HepG2 (cell line): ENCODE results near the gene GRM1. TPM values are rescaled to one million over a fixed set of nuclear protein-coding genes. Genes with fewer than 3 reads are reported as not detected.
"Not testable (repeated sequence)": the region's sequence is repeated elsewhere in the genome, so short reads cannot be mapped to it uniquely, and the experiment has no call there.

Source experiments
- ATAC-seq: fragments of 200-7000 bp; cut with Tn5 transposase; 3 replicates; pipeline ENCODE4 v1.9.1; 2020; ENCODE audit warnings: mild to moderate bottlenecking, moderate library complexity
- BruUV-seq: library from RNA; stranded (reverse); fragments of 400-500 nt; replicated peaks from 2 replicates; lab custom pipeline; 2021; lab: Mats Ljungman, UMichigan
- CTCF ChIA-PET: fragments of 300-600 bp; formaldehyde crosslinking; extraction: SDS; loops from one replicate; lab custom pipeline; 2021; ENCODE audit warnings: low total read pairs, inconsistent platforms, low intra/inter-chr PET ratio; lab: Yijun Ruan, JAX
- POLR2A ChIA-PET: fragments of 350-600 bp; sonication (Branson Sonifier 250); formaldehyde crosslinking; loops from one replicate; lab custom pipeline; 2020; ENCODE audit warnings: antibody characterized with exemption, inconsistent platforms; lab: Yijun Ruan, JAX
- DNase-seq: peaks from one replicate; pipeline ENCODE4 v3.0.0-alpha.2; 2015; ENCODE audit warnings: low spot score
- FAIRE-seq: peaks from 3 replicates; lab custom pipeline; 2011; peaks lifted over from hg19 to GRCh38; lab: Jason Lieb, UNC
- H2AFZ ChIP-seq: one replicate; pipeline ENCODE4 v1.6.1; 2011; ENCODE audit warnings: low read length, inconsistent platforms
- H3K27ac ChIP-seq: fragments of 300-600 bp; 3 replicates; pipeline ENCODE4 v1.8.0; 2011; ENCODE audit warnings: mixed run types, mild to moderate bottlenecking, mixed read lengths, low read length, inconsistent platforms; ENCODE audit not compliant: insufficient read depth; ENCODE audit errors: extremely low read length
- H3K27me3 ChIP-seq, 2 experiments: fragments of 200-600 bp in 1 of 2; 2 replicates in 1 of 2; 3 replicates in 1 of 2; pipeline versions ENCODE4 v1.6.0 to v1.8.0; 2011; ENCODE audit warnings: low read length in 2 of 2, mild to moderate bottlenecking in 2 of 2, moderate library complexity in 2 of 2, inconsistent platforms in 1 of 2; ENCODE audit not compliant: insufficient read depth in 2 of 2, control insufficient read depth in 1 of 2
- H3K36me3 ChIP-seq, 2 experiments: fragments of 200-600 bp in 1 of 2; replicated peaks in 1 of 2; 2 replicates in 1 of 2; 3 replicates in 1 of 2; pipeline versions ENCODE4 v1.5.1 to v1.8.0; 2011; ENCODE audit warnings: low read length in 2 of 2, inconsistent platforms in 1 of 2; ENCODE audit not compliant: insufficient read depth in 2 of 2, control insufficient read depth in 1 of 2
- H3K4me1 ChIP-seq: 2 replicates; pipeline ENCODE4 v1.5.1; 2012; ENCODE audit warnings: low read length, inconsistent platforms; ENCODE audit not compliant: insufficient read depth
- H3K4me2 ChIP-seq: 2 replicates; pipeline ENCODE4 v1.6.0; 2011; ENCODE audit warnings: low read depth, low read length, inconsistent platforms
- H3K4me3 ChIP-seq, 3 experiments: fragments of 200-600 bp in 1 of 3; sonication (generic), shearing (Covaris generic) in 1 of 3; replicated peaks in 1 of 3; 2 replicates each; pipeline ENCODE4 v1.5.1; 2011 to 2016; ENCODE audit warnings: low read length in 3 of 3, inconsistent platforms in 2 of 3, low read depth in 2 of 3, mild to moderate bottlenecking in 2 of 3, control low read depth in 1 of 3, mixed read lengths in 1 of 3; ENCODE audit not compliant: insufficient read depth in 1 of 3
- H3K79me2 ChIP-seq: one replicate; pipeline ENCODE4 v1.6.1; 2011; ENCODE audit warnings: low read length, inconsistent platforms; ENCODE audit not compliant: insufficient read depth
- H3K9ac ChIP-seq: 2 replicates; pipeline ENCODE4 v1.6.0; 2011; ENCODE audit warnings: mild to moderate bottlenecking, low read depth, low read length, inconsistent platforms; ENCODE audit not compliant: insufficient read depth
- H3K9me3 ChIP-seq: 2 replicates; pipeline ENCODE4 v1.5.1; 2012; ENCODE audit warnings: mild to moderate bottlenecking, low read length
- H4K20me1 ChIP-seq: 2 replicates; pipeline ENCODE4 v1.6.0; 2011; ENCODE audit warnings: inconsistent platforms, mild to moderate bottlenecking, low read length, moderate library complexity; ENCODE audit not compliant: insufficient read depth
- BCL6 ChIP-seq: IDR thresholded peaks from 2 replicates; pipeline ENCODE4 v1.6.1; 2016; ENCODE audit warnings: missing genetic modification reagents, missing compliant biosample characterization
- MEIS2 ChIP-seq: sonication (generic); formaldehyde crosslinking; IDR thresholded peaks from 2 replicates; pipeline ENCODE4 v1.9.0; 2021; ENCODE audit warnings: mild to moderate bottlenecking, missing genetic modification reagents
- NR1H2 ChIP-seq: sonication (generic); formaldehyde crosslinking; IDR thresholded peaks from 2 replicates; pipeline ENCODE4 v1.8.1; 2022; ENCODE audit warnings: low read depth, missing genetic modification reagents, borderline replicate concordance
- ZNF276 ChIP-seq: sonication (generic); formaldehyde crosslinking; IDR thresholded peaks from 2 replicates; pipeline ENCODE4 v1.4.0; 2020; ENCODE audit warnings: mild to moderate bottlenecking, low read depth, missing genetic modification reagents
- WGBS: methylation state at CpG from one replicate; pipeline ENCODE4 v1.1.6; 2017; ENCODE audit warnings: low lambda C conversion rate; 5-methylcytosine and 5-hydroxymethylcytosine counted together
- in situ Hi-C: cut with HindIII; loops from 2 replicates; pipeline ENCODE4 v1.10.0; 2017; ENCODE audit warnings: low pct_unique_long_range_greater_than_20kb; ENCODE audit not compliant: extremely low pct_ligation_motif_present
- intact Hi-C: fragments of 100-400 bp; cut with micrococcal nuclease; formaldehyde crosslinking; loops from one replicate; pipeline ENCODE4 v1.10.0; 2022; ENCODE audit not compliant: unreplicated experiment
- polyA plus RNA-seq, 8 experiments: library from polyadenylated mRNA; depleted of rRNA in 3 of 8; stranded (reverse) in 7 of 8; unstranded in 1 of 8; fragments of >200 nt; fragmentation: Illumina TruSeq in 4 of 8; extraction: Trizol in 4 of 8; gene quantifications; 2 replicates each; pipeline versions ENCODE4 v1.2.1 to v1.2.3, GENCODE V29; 2011 to 2016; ENCODE audit warnings: low read depth in 4 of 8, missing spikeins in 1 of 8, mixed read lengths in 1 of 8; ENCODE audit not compliant: insufficient read depth in 1 of 8
- total RNA-seq, 5 experiments: library from RNA; depleted of rRNA; stranded (reverse); fragments of >200 nt; fragmentation: Illumina TruSeq; extraction: Trizol; gene quantifications; 2 replicates each; pipeline ENCODE4 v1.2.3, GENCODE V29; 2016; ENCODE audit warnings: low read depth in 1 of 5
- TF ChIP-seq, protein P1 (sequence below): sonication (generic); formaldehyde crosslinking; IDR thresholded peaks from 2 replicates; pipeline ENCODE4 v1.8.0; 2022; ENCODE audit warnings: low read depth, missing genetic modification reagents
- TF ChIP-seq, protein P2 (sequence below): IDR thresholded peaks from 2 replicates; pipeline ENCODE4 v1.6.1; 2016; ENCODE audit warnings: missing biosample characterization, missing genetic modification reagents, low read depth
- TF ChIP-seq, protein P3 (sequence below): sonication (generic); formaldehyde crosslinking; IDR thresholded peaks from 2 replicates; pipeline ENCODE4 v1.8.1; 2023; ENCODE audit warnings: mild to moderate bottlenecking, inconsistent platforms, moderate library complexity, missing genetic modification reagents, borderline replicate concordance

Gene GRM1
- total and polyA plus RNA-seq, 2 of the 13 experiments (the other 11 are each of a cell fraction or from before 2014, with no cell fraction given): 0.09 TPM; not detected in 1

DNA sequence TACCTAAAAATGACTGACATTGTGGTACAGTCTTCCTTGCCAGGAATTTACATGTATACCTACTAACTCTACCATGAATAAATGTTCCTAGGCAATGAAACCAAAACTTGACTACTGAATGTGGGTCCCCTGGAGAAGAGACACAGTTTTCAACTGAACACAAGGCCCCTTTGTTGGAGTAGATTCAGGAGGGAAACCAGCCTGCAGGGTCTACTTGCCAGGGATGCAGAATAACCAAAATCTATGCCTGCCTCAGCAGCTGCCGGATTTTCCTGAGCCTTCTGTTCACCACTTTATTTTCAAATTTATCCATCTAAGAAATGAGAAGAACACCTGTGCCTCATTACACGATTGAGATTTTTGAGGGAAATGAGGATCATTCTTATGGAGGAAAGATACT, 211.9 kb downstream of the GRM1 start:
- POLR2A ChIA-PET: no interaction called here
- Histone ChIP-seq H3K27me3 (no peaks in the 10 kb centered on the region), H3K4me1 (no peaks in the 10 kb centered on the region), H3K4me3 (no peak overlapping the region), H4K20me1 (no peaks in the 10 kb centered on the region; the same call in 1 of the 2 replicates), H3K36me3 (no peaks in the 10 kb centered on the region), H3K79me2 (no peaks in the 10 kb centered on the region), H2AFZ (no peak overlapping the region), H3K27ac (no peak overlapping the region), H3K9me3 (no peaks in the 10 kb centered on the region), H3K4me2 (no peak overlapping the region), H3K9ac (no peak overlapping the region)
- in situ Hi-C loops: no loop called here
- TF ChIP-seq, protein P1, sequence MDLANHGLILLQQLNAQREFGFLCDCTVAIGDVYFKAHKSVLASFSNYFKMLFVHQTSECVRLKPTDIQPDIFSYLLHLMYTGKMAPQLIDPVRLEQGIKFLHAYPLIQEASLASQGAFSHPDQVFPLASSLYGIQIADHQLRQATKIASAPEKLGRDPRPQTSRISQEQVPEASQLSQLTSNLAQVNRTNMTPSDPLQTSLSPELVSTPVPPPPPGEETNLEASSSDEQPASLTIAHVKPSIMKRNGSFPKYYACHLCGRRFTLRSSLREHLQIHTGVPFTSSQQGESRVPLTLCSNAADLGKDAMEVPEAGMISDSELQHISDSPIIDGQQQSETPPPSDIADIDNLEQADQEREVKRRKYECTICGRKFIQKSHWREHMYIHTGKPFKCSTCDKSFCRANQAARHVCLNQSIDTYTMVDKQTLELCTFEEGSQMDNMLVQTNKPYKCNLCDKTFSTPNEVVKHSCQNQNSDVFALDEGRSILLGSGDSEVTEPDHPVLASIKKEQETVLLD (CRISPR knock-in tag): no peak
- TF ChIP-seq BCL6 (CRISPR knock-in tag) (no peak), NR1H2 (CRISPR knock-in tag) (no peak), ZNF276 (CRISPR knock-in tag) (no peak), MEIS2 (CRISPR knock-in tag) (no peak)
- TF ChIP-seq, protein P2, sequence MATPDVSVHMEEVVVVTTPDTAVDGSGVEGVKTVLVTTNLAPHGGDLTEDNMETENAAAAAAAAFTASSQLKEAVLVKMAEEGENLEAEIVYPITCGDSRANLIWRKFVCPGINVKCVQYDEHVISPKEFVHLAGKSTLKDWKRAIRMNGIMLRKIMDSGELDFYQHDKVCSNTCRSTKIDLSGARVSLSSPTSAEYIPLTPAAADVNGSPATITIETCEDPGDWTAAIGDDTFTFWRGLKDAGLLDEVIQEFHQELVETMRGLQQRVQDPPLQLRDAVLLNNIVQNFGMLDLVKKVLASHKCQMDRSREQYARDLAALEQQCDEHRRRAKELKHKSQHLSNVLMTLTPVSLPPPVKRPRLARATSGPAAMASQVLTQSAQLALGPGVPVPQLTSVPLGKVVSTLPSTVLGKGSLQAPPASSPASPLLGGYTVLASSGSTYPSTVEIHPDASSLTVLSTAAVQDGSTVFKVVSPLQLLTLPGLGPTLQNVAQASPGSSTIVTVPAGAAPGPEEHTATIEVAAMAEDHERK: no peak
- TF ChIP-seq, protein P3, sequence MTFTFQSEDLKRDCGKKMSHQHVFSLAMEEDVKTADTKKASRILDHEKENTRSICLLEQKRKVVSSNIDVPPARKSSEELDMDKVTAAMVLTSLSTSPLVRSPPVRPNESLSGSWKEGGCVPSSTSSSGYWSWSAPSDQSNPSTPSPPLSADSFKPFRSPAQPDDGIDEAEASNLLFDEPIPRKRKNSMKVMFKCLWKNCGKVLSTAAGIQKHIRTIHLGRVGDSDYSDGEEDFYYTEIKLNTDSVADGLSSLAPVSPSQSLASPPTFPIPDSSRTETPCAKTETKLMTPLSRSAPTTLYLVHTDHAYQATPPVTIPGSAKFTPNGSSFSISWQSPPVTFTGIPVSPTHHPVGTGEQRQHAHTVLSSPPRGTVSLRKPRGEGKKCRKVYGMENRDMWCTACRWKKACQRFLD (CRISPR knock-in tag): no peak
- intact Hi-C loops: no loop called here
- CTCF ChIA-PET: no interaction called here
- 5% methylated on average over 2 of the region's 2 CpGs for WGBS
- DNase-seq (no peak), FAIRE-seq (no peak), ATAC-seq (no peak)
- no TSS peak for BruUV-seq

DNA sequence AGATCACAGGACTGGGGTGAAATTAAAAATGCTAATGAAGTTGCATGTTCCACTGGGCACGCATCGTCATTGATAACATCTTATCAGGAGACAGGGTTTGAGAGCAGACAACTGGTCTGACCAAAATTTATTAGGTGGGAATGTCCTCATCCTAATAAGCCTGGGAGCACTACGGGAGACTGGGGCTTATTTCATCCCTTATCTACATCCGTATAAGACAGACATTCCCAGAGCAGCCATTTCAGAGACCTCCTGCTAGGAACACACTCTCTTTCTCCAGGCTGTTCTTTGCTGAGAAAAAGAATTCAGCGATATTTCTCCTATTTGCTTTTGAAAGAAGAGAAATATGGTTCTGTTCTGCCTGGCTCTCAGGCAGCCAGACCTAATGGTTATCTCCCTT, 214.8 kb downstream of the GRM1 start:
- H3K36me3 ChIP-seq, BruUV-seq, H3K9ac ChIP-seq, H3K9me3 ChIP-seq, H3K4me1 ChIP-seq, H3K27me3 ChIP-seq, H2AFZ ChIP-seq, H3K4me3 ChIP-seq, POLR2A ChIA-PET, in situ Hi-C loops, H3K27ac ChIP-seq, CTCF ChIA-PET, ATAC-seq, H3K4me2 ChIP-seq, H3K79me2 ChIP-seq, intact Hi-C loops, DNase-seq, H4K20me1 ChIP-seq, FAIRE-seq: not testable (repeated sequence)
- WGBS: 29% methylated on average over 5 of the region's 5 CpGs
